Sigmoid colon (tissue), 7 donors: ENCODE data around the gene PCSK5. TPM values are rescaled to one million over a fixed set of nuclear protein-coding genes. Genes with fewer than 3 reads are reported as not detected.

ENCODE experiments used
- DNase-seq: peaks from one replicate; pipeline ENCODE4 v3.0.0-alpha.2; 2019
- H3K27ac ChIP-seq, 4 donors: fragments of 200-600 bp; sonication (generic); one replicate each; pipeline ENCODE4 v1.5.1; 2016 to 2019; ENCODE audit warnings: mild to moderate bottlenecking in 1 of 4
- H3K27me3 ChIP-seq, 3 donors: fragments of 200-600 bp; sonication (generic); one replicate each; pipeline ENCODE4 v1.5.1; 2019; ENCODE audit warnings: mild to moderate bottlenecking in 1 of 3
- H3K36me3 ChIP-seq, 4 donors: fragments of 200-600 bp; sonication (generic); one replicate each; pipeline ENCODE4 v1.5.1; 2016 to 2019
- H3K4me1 ChIP-seq, 4 donors: fragments of 200-600 bp; sonication (generic); one replicate each; pipeline ENCODE4 v1.5.1; 2017 to 2019
- H3K4me3 ChIP-seq, 4 donors: fragments of 200-600 bp; sonication (generic); one replicate each; pipeline ENCODE4 v1.5.1; 2017 to 2019; ENCODE audit warnings: mild to moderate bottlenecking in 2 of 4, moderate library complexity in 1 of 4
- H3K9me3 ChIP-seq, 4 donors: fragments of 200-600 bp in 3 of 4; sonication (generic) in 3 of 4; one replicate each; pipeline versions ENCODE4 v1.5.1 to v1.6.1; 2013 to 2019
- EP300 ChIP-seq, 4 donors: sonication (generic); formaldehyde crosslinking; IDR thresholded peaks; one replicate each; pipeline ENCODE4 v1.6.1; 2017; ENCODE audit warnings: antibody characterized with exemption in 4 of 4
- POLR2A ChIP-seq, 2 donors: fragments of 450-650 bp; IDR thresholded peaks; one replicate each; pipeline ENCODE4 v1.6.1; 2016; ENCODE audit warnings: antibody characterized with exemption in 2 of 2, mild to moderate bottlenecking in 2 of 2, moderate library complexity in 2 of 2
- POLR2AphosphoS5 ChIP-seq, 4 donors: sonication (generic); formaldehyde crosslinking; IDR thresholded peaks; one replicate each; pipeline ENCODE4 v1.6.1; 2017; ENCODE audit warnings: antibody characterized with exemption in 4 of 4
- WGBS, 2 donors: extraction: QIAGEN DNeasy Blood & Tissue Kit; methylation state at CpG; one replicate each; pipeline ENCODE4 v1.1.7; 2013; 5-methylcytosine and 5-hydroxymethylcytosine counted together
- intact Hi-C: fragments of 100-400 bp; cut with DNase I; formaldehyde crosslinking; loops from one replicate; pipeline ENCODE4 v1.15.1; 2023
- polyA plus RNA-seq, 3 donors: library from polyadenylated mRNA; stranded (reverse); fragments of 200-250 nt; gene quantifications; one replicate each; pipeline ENCODE4 v1.2.3, GENCODE V29; 2013
- total RNA-seq, 4 donors: library from RNA; depleted of rRNA; stranded (reverse); fragments of >200 nt; gene quantifications; one replicate each; pipeline ENCODE4 v1.1.0, GENCODE V29; 2016
- TF ChIP-seq, protein P1 (sequence below), 4 experiments: fragments of 450-650 bp in 3 of 4; fragments of 200-600 bp in 1 of 4; IDR thresholded peaks; one replicate each; pipeline ENCODE4 v1.5.1; 2016 to 2019; ENCODE audit warnings: antibody characterized with exemption in 4 of 4, mild to moderate bottlenecking in 3 of 4, moderate library complexity in 2 of 4
- donor health status: healthy with polysubstance abuse.
- donor health status: Bipolar disorder and iron deficiency.
- donor health status: healthy.

The PCSK5 gene
- total and polyA plus RNA-seq, 7 donors, result 2.4 to 23.5 (median 8.4) TPM

DNA sequence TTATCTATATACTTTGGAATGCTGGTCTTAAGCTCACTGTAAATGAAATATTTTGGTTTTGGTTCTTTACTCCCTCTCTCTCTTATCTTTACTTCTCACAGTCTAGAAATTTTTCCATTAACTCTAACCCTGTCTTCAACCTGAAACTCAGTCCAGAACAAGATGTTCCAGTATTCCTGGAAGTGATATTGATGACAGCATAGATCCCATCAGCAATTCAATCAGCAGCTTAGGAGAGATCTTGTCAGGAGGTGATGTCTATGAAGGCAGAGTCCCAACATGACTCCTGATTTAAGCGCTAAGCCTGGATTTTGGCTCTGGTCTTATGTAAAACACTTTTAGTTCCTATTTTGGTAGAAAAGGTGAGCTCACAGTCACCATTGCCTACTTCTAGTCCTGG is 451.1 kb downstream of the PCSK5 start:
- intact Hi-C loops, result no loop called here
- Histone ChIP-seq H3K4me3 (no peak overlapping the region), H3K27me3 (no peaks in the 10 kb centered on the region), H3K4me1 (no peaks in the 10 kb centered on the region), H3K36me3 (no peaks in the 10 kb centered on the region), H3K9me3 (no peaks in the 10 kb centered on the region), H3K27ac (no peak overlapping the region)
- DNase-seq, result no peak
- 97 to 99% methylated on average over 1 of the region's 1 CpG for whole genome bisulfite sequencing, 2 donors
- no peak for TF ChIP-seq POLR2A (IDR thresholded peaks at IDR 0.05)
- TF ChIP-seq POLR2AphosphoS5 (IDR thresholded peaks at IDR 0.05), result no peak

DNA sequence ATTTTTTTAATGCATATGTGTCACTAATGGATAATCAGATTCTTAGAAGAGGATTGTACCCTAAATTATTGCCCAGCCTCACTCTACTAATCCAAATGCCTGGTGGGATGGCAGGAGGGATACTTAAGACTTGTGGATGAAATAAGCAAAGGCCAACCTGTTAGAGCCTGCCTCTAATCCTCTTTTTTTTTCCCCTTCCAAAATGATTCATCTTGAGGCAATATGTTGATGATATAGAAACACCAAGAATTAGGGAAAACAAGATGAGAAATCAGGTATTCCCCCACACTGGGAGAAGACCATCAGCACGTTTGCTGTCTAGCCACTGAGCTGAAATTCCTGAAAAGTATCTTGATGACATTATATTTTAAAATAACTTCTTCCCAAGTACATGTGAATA is 451.7 kb downstream of the PCSK5 start:
- Histone ChIP-seq H3K27me3 (no peaks in the 10 kb centered on the region), H3K9me3 (no peaks in the 10 kb centered on the region), H3K4me1 (no peaks in the 10 kb centered on the region), H3K36me3 (no peaks in the 10 kb centered on the region), H3K4me3 (no peak overlapping the region), H3K27ac (no peak overlapping the region)
- TF ChIP-seq POLR2AphosphoS5 (IDR thresholded peaks at IDR 0.05) (no peak), POLR2A (IDR thresholded peaks at IDR 0.05) (no peak), EP300 (IDR thresholded peaks at IDR 0.05) (no peak)
- TF ChIP-seq, protein P1, sequence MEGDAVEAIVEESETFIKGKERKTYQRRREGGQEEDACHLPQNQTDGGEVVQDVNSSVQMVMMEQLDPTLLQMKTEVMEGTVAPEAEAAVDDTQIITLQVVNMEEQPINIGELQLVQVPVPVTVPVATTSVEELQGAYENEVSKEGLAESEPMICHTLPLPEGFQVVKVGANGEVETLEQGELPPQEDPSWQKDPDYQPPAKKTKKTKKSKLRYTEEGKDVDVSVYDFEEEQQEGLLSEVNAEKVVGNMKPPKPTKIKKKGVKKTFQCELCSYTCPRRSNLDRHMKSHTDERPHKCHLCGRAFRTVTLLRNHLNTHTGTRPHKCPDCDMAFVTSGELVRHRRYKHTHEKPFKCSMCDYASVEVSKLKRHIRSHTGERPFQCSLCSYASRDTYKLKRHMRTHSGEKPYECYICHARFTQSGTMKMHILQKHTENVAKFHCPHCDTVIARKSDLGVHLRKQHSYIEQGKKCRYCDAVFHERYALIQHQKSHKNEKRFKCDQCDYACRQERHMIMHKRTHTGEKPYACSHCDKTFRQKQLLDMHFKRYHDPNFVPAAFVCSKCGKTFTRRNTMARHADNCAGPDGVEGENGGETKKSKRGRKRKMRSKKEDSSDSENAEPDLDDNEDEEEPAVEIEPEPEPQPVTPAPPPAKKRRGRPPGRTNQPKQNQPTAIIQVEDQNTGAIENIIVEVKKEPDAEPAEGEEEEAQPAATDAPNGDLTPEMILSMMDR (IDR thresholded peaks at IDR 0.05), result no peak
- DNase-seq, result no peak
- WGBS, 2 donors, result 74 to 90% methylated on average over 1 of the region's 1 CpG
- intact Hi-C loops, result no loop called here

DNA sequence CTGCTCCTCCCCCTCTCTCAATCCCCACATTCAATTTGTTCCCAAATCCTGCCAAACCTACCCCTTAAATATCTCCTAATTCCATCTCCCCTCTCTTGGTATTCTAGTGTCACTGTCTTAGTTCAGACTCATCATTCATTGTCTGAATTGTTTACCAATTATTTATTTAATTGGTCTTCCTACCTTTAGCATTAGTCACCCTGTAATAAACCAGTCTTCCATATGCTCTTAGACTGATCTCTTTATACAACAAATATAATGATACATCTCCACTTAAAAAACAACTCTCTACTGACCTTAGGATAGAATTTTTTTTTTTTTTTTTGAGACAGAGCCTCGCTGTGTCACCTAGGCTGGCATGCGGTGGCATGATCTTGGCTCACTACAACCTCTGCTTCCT is 452.4 kb downstream of the PCSK5 start:
- intact Hi-C loops, result no loop called here
- H3K27me3 ChIP-seq, result no peaks in the 10 kb centered on the region
- no peaks in the 10 kb centered on the region for H3K4me1 ChIP-seq
- H3K27ac ChIP-seq, result no peak overlapping the region
- H3K4me3 ChIP-seq, result no peak overlapping the region
- 94 to 96% methylated on average over 2 of the region's 2 CpGs for WGBS, 2 donors
- H3K36me3 ChIP-seq, result no peaks in the 10 kb centered on the region
- no peak for DNase-seq
- TF ChIP-seq EP300 (IDR thresholded peaks at IDR 0.05), result no peak
- TF ChIP-seq POLR2A (IDR thresholded peaks at IDR 0.05), result no peak
- no peak for TF ChIP-seq POLR2AphosphoS5 (IDR thresholded peaks at IDR 0.05)
- TF ChIP-seq, protein P1 (IDR thresholded peaks at IDR 0.05), result no peak
- H3K9me3 ChIP-seq, result no peaks in the 10 kb centered on the region

DNA sequence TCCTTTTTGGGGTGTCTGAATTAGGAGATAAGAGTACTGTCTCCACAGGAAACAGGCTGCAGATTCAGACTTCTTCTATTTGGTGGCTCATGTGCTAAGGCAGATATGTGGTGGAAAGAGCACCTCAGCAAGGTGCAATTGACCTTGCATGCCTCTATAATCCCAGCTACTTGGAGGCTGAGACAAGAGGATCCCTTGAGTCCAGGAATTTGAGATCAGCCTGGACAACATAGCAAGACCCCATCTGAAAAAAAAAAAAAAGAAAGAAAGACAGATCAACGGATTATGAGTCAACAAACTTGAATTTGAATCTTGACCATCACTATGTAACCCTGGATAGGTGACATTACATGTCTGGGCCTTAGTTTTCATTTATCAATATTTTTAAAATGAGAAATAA is 459.4 kb downstream of the PCSK5 start:
- H3K4me1 ChIP-seq, result no peaks in the 10 kb centered on the region
- DNase-seq, result no peak
- 76 to 91% methylated on average over 1 of the region's 1 CpG for whole genome bisulfite sequencing, 2 donors
- H3K36me3 ChIP-seq, result no peaks in the 10 kb centered on the region
- no peaks in the 10 kb centered on the region for H3K9me3 ChIP-seq
- intact Hi-C loops, result no loop called here
- no peak overlapping the region for H3K4me3 ChIP-seq
- H3K27me3 ChIP-seq, result no peaks in the 10 kb centered on the region
- no peak overlapping the region for H3K27ac ChIP-seq
- TF ChIP-seq POLR2A (IDR thresholded peaks at IDR 0.05) (no peak), EP300 (IDR thresholded peaks at IDR 0.05) (no peak), POLR2AphosphoS5 (IDR thresholded peaks at IDR 0.05) (no peak)
- TF ChIP-seq, protein P1 (IDR thresholded peaks at IDR 0.05), result no peak

DNA sequence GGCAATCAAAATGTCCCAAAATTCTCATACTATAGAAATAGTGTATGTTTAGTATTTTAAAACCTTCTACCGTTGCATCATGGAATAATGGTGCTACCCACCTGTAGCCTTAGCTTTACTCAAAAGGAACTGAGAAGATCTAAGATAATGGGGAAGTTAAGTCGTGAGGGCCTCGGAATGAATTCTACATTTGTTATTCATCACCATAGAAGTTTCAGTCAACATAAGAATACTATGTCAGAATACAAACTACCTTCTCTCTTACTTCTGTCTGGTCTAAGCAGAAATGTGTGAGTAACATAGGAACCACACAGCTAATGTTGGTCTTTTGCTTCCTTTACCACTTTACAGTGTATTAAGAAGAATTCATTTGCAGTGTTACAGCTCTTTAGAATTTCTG is 460.5 kb downstream of the PCSK5 start:
- H3K27me3 ChIP-seq, result no peaks in the 10 kb centered on the region
- no peaks in the 10 kb centered on the region for H3K36me3 ChIP-seq
- no peaks in the 10 kb centered on the region for H3K9me3 ChIP-seq
- WGBS, 2 donors, result 55 to 60% methylated on average over 3 of the region's 3 CpGs
- TF ChIP-seq POLR2AphosphoS5 (IDR thresholded peaks at IDR 0.05), result no peak
- no peak for TF ChIP-seq EP300 (IDR thresholded peaks at IDR 0.05)
- TF ChIP-seq, protein P1 (IDR thresholded peaks at IDR 0.05), result no peak
- no peak for TF ChIP-seq POLR2A (IDR thresholded peaks at IDR 0.05)
- H3K4me1 ChIP-seq, result no peaks in the 10 kb centered on the region
- intact Hi-C loops, result no loop called here
- no peak overlapping the region for H3K4me3 ChIP-seq
- DNase-seq, result no peak
- H3K27ac ChIP-seq, result no peak overlapping the region
